GM19025 (cell line): ENCODE measurements around the gene KCNQ1.

Experiments used
- ATAC-seq: cut with Tn5 transposase; IDR thresholded peaks from one replicate; pipeline ENCODE4 v1.9.1; 2021; ENCODE audit warnings: mild to moderate bottlenecking, low read depth, moderate library complexity; ENCODE audit not compliant: unreplicated experiment

The KCNQ1 gene

DNA sequence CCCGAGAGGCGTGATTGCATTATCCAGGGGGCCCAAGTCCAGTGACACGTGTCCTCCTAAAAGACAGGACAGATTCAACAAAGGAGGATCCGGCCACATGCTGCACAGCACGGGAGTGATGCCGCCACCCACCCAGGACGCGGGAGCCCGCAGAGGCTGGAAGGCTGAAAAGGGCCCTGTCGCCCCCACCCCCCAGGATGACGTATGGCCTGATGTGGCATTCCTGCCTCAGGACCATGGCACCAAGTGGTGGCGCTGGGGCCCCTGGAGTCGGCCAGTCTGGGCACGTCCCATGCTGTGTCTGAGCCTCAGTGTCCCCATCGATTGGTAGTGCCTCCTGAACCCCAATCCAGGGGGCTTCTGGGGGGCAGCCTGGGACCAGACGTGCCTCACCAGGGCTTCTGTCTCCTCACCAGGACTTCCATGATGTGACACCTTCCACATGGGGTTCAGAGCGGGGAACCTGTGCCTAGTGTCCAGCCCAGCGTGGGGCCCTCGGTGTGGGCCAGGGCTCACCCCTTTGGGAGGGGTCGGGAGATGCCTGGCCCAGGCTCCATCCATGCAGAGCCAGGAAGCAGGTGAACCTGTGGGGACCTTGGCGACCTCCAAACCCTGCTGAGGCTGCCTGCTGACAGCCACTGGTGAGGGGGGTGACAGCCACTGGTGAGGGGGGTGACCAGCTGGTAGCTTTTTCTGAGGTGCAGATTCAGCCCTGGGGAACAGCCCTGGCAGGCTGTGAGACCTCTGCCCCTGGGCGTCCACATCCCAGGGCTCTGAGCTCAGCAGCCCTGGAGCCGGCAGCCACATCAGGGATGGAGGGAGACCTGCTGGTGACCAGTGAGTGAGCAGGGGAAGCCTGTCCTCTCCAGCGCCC is 75.3 kb downstream of the KCNQ1 start:
- no peak for ATAC-seq

- no peak for ATAC-seq
Observed at GRCh38 chr11:2520736-2521035, 75.9 kb downstream of the KCNQ1 start.

- no peak for ATAC-seq
Observed at GRCh38 chr11:2521081-2521732, 76.4 kb downstream of the KCNQ1 start.

DNA sequence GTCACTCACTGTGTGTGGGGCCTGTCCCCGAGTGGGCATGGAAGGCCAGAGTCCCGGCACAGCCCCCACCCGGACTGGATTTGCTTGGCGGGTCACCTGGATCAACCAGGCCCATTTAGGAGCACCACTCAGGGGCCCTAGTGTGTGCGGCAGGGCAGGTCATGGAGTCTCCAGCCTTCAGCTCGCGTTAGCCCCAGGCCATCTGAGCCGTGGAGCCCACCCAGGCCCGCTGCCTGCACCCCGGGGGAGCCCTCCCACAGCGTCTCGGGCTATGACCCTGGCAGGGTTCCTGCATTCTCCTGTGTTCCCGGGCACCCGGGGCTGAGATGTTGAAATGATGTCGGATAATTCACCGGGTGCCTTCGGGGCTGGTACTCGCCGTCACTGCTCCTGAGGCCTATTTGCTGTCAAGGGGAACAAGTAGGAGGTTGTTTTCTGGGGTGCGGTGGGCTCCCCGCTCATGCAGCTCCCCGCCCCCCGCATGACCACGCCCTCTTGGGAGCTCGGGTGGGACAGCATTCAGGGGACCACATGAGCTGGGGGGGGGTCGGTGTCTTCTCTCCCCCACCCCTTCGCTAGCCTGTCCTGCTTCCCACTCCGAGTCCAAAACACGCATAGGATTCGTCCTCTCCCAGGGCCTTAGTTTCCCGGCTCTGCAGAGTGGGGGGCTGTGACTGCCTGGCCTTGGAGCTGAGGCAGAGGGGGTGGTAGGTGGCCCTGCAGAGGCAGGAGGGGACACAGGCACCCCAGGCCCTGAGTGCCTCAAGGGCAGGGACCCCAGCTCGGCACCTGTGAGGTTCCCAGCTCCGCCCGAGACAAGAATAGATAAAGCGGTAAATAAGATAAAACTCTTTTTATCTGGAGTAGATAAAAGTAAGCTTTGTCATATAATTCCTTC is 77.2 kb downstream of the KCNQ1 start:
- no peak for ATAC-seq

- ATAC-seq, result no peak
Observed at GRCh38 chr11:2522631-2523255, 77.9 kb downstream of the KCNQ1 start.

DNA sequence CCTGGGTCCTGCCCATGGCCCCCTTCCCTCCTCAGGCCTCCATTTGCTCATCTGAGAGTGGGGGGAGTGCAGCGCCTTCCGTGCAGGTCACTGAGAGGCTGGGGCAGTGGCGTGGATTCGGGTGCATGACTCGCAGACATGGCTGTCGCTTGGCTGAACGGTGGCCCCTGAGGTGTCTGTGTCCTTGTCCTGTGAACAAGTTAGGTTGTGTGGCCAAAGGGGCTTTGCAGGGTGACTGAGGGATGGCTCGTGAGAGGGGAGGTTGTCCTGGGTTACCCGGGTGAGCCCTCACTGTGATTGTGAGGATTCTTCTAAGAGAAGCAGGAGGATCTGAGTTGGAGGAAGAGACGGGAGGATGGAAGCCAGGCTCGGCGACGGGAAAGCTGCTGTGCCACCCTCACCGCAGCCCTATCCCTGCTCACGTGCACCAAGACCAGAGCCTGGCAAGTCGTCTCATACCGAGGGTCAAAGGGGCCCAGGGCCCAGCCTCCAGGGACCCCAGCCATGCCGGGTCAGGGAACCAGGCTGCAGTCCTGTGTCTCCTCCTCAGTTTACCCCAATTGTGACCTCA is 79.1 kb downstream of the KCNQ1 start:
- no peak for ATAC-seq

GRCh38 chr11:2524446-2525165 is 79.8 kb downstream of the KCNQ1 start:
- ATAC-seq, result no peak

DNA sequence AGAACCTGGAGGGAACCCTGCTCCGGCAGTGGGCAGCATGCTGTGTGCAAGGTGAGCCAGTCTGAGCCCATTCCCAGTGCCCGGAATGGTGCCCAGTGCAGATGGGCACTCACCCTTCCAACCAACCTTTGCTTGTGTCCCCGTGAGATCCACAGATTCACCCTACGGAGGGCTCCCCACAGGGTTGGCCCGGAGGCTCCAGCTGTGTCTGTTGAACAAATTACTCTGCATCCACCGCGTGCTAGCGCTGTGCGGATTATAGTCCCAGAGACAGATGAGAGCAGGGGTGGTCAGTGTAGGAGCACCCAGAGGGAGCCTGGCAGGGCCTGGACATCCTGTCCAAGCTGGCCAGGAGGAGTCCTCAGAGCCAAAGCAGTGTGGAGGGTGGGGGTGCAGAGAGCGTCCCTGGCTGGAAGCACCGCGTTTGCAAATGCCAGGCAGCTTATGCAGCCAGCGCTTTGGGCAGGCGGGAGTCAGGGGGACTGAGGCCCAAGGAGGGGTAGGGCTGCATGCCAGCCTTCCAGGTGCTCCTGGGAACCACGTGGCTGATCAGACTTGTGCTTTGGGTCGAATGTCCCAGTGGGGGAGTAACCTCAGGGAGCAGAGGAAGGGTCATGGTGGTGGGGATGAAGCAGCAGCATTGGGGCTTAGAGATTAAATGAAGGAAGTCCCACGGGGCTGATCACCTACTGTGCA is 80.5 kb downstream of the KCNQ1 start:
- no peak for ATAC-seq

DNA sequence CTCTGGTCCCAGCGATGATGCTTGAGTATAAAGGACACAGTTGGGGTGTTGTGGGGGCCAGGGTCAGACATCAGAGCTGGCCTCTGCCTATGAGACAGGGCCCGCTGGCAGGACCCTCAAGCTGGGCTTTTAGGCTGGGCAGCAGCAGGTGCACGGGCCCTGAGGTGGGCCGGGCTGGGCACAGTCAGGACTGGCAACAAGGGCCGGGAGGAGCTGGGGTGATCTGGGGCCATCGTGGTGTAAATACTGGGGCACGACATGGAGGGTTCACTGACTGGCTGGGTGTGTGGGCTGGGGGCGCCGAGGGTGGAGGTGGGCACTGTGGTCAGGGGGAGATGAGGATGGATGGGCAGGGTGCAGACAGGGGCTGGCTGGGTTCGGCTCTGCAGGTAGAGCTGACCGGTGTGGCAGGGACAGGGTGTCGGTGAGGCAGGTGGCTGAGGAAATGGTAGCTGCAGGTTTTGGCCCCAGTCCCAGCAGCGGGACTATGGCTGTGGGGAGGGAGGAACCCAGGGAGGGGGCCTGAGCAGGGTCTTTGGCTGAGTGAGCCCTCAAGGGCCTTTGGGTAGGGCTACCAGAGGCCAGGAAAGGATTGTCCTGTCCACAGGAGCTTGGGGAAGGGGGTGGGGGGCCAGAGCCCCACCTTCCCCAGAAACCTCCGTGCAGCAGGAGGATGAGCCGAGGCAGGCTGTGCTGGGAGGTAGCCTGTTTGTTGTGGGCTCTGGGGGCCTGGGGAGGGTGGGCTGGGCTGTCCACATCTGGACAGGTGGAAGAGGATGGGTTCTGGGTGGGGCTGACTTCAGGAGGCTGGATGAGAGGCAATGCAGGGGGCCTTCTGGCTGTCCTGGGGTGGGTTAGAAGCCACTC is 81.4 kb downstream of the KCNQ1 start:
- no peak for ATAC-seq

DNA sequence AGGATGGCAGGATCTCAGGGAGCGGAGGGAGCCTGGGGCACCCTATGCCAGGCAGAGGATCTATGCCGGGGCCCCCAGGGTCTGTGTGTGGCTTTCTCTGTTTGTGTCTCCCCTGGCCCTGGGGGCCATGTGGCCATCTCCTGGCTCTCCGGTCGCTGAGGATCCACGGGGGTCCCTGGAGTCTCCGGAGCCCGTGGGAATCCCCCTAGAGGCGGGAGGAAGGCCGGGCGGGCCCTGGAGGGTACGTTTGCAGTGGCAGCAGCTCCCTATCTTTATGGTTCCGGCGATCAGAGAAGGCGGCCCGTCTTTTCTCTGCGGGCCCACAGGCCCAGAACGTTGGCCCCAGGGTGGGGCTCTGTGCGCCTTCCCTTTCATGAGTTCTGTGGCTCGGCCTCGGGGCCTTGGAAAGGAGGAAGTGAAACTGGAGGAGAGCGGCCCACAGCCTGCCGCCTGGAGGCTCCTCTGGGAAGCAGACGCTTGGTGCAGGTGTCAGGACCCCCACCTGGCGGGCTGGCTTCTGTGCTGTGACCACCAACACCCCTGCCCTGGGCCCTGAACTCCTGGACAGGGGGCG is 82.1 kb downstream of the KCNQ1 start:
- ATAC-seq, result no peak

DNA sequence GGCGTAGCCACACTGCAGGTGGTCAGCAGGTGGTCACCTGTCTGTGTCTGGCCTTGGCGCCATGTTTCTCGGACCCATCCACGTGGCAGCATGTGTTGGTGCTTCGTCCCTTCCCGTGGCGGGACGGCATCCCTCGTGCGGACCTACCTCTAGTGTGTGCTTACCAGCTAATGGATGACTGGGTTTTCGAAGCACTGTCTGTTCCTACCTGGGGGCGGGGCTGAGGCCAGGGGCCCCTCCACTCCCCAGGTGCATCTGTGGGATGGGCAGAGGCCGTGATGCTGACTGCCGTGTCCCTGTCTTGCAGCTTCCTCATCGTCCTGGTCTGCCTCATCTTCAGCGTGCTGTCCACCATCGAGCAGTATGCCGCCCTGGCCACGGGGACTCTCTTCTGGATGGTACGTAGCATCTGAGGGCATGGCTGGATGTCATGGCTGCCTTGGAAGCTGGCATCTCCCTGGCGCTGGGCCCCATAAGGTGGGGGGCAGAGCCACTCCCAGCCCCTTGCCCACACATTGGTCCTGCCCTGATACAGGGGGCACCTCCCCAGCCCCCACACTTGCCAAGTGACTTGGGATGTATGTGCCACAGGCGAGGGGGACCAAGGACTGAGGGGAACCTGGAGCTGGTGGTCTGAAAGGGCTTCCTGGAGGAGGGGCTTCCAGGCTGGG is 82.9 kb downstream of the KCNQ1 start:
- no peak for ATAC-seq

- ATAC-seq, result no peak
Observed at GRCh38 chr11:2528301-2529050, 83.7 kb downstream of the KCNQ1 start.

DNA sequence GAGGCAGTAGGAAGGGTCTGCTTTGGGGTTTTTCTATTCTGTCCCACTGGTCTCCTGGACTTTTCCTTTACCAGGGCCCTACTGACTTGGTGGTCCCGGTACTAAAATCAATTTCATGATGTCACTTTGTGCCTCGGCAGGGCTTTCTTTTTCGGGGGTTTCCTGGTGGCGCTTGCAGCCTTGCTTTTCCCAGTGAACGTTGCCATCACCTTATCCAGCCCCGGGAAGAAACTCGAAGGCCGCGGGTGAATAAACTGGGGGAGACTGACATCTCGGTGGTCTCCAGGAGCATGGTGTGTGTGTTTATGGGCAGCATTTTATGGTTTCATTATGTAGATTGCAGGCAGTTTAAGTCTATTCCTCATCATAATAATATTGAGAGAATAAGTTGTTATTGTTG is 84.4 kb downstream of the KCNQ1 start:
- ATAC-seq, result no peak

DNA sequence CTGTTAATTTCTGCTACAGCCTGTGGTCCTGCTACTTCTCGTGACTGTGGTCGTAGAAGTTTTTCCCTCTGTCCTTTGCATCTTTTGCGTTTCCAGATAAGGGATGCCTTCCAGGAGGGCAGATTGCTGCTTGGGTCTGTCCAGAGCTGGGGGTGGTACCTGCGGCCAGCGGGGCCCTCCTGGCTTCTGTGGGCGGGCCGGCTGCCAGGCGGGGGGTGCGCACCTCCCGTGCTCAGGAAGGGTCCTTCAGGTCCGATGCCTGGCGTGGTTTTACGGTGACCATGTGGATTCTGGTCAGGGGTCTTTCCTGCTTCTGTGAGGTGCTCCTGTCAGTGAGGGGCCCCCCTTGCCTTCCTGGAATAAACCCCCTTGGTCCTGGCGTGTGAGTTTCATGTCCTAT is 84.8 kb downstream of the KCNQ1 start:
- ATAC-seq, result no peak

DNA sequence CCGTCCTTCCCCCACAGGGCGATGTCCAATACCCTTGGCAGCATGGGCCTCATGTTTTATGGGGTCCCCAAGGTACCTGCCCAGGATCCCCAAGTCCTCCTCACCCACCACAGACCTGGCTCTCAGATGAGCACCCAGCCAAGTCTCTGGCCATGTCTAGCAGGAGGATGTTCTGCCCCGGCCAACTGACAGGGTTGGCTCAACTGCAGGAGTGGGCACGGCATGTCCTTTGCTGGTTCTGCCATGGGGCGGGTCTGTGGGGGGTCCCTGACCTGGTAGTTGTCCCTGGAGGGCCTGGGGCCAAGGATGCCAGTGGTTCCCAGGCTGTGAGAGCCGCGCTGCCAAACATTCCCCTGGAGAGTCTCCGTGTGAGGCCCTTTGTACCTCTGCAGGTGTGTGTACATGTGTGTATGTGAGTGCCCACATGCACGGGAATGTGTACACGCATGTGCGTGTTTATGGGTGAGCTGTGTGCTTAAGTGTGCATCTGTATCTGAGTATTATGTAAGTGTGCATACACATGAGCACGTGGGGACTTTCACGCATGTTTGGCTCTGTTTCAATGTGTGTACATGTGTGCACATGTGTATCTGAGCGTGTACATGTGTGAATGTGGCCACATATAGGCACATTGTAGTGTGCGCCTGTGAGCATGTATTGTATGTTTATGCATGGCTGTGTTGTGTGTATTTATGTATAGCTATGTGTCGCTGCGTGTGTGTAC is 85.5 kb downstream of the KCNQ1 start:
- ATAC-seq, result no peak

- no peak for ATAC-seq
Observed at GRCh38 chr11:2530855-2531200, 86.0 kb downstream of the KCNQ1 start.
